Hepatocyte (in vitro differentiated cells): ENCODE results near the gene ANKS1B. TPM values are rescaled to one million over a fixed set of nuclear protein-coding genes. Genes with fewer than 3 reads are reported as not detected.

Source experiments
- DNase-seq: peaks from one replicate; pipeline ENCODE4 v3.0.0-alpha.2; 2016; ENCODE audit warnings: low spot score
- H2AFZ ChIP-seq: fragments of 200-600 bp; sonication (generic); 2 replicates; pipeline ENCODE4 v1.6.0; 2016; ENCODE audit warnings: antibody characterized with exemption, mild to moderate bottlenecking
- H3K27ac ChIP-seq: fragments of 200-600 bp; sonication (generic); 2 replicates; pipeline ENCODE4 v1.5.1; 2016; ENCODE audit warnings: mild to moderate bottlenecking
- H3K27me3 ChIP-seq: fragments of 200-600 bp; sonication (generic); 2 replicates; pipeline ENCODE4 v1.6.1; 2016
- H3K36me3 ChIP-seq: fragments of 200-600 bp; sonication (generic); replicated peaks from 2 replicates; pipeline ENCODE4 v1.5.1; 2016; ENCODE audit warnings: low read depth; ENCODE audit not compliant: insufficient read depth
- H3K4me1 ChIP-seq: fragments of 200-600 bp; sonication (generic); 2 replicates; pipeline ENCODE4 v1.5.1; 2016; ENCODE audit warnings: mild to moderate bottlenecking, moderate library complexity; ENCODE audit not compliant: insufficient read depth
- H3K4me2 ChIP-seq: fragments of 200-600 bp; sonication (generic); 2 replicates; pipeline ENCODE4 v1.6.0; 2016
- H3K4me3 ChIP-seq: fragments of 200-600 bp; sonication (generic); 2 replicates; pipeline ENCODE4 v1.5.1; 2016; ENCODE audit warnings: mild to moderate bottlenecking
- H3K79me2 ChIP-seq: fragments of 200-600 bp; sonication (generic); 2 replicates; pipeline ENCODE4 v1.6.0; 2017; ENCODE audit warnings: mild to moderate bottlenecking
- H3K9me2 ChIP-seq: fragments of 200-600 bp; sonication (generic); replicated peaks from 2 replicates; pipeline ENCODE4 v1.6.0; 2017; ENCODE audit warnings: mild to moderate bottlenecking; ENCODE audit not compliant: insufficient read depth
- H3K9me3 ChIP-seq: fragments of 200-600 bp; sonication (generic); 2 replicates; pipeline ENCODE4 v1.5.1; 2016; ENCODE audit warnings: low read depth, mild to moderate bottlenecking
- H4K20me1 ChIP-seq: fragments of 200-600 bp; sonication (generic); 2 replicates; pipeline ENCODE4 v1.6.0; 2016; ENCODE audit warnings: mild to moderate bottlenecking; ENCODE audit not compliant: insufficient read depth, poor library complexity, severe bottlenecking
- EZH2 ChIP-seq: fragments of 200-600 bp; sonication (generic); IDR thresholded peaks from 2 replicates; pipeline ENCODE4 v1.6.1; 2016; ENCODE audit warnings: antibody characterized with exemption, mild to moderate bottlenecking, borderline replicate concordance
- EZH2phosphoT487 ChIP-seq: fragments of 200-600 bp; sonication (generic); IDR thresholded peaks from one replicate; pipeline ENCODE4 v1.6.1; 2018; ENCODE audit warnings: antibody characterized with exemption, mild to moderate bottlenecking, low read depth, moderate library complexity; ENCODE audit not compliant: unreplicated experiment, severe bottlenecking
- WGBS: methylation state at CpG from one replicate; pipeline ENCODE4 v1.1.6; 2016; ENCODE audit warnings: low lambda C conversion rate; ENCODE audit errors: missing lambda C conversion rate; 5-methylcytosine and 5-hydroxymethylcytosine counted together
- polyA plus RNA-seq: library from polyadenylated mRNA; unstranded; fragments of >200 nt; fragmentation: Nextera tagmentation; extraction: Ambion mirVana; gene quantifications from 2 replicates; pipeline ENCODE4 v1.2.1, GENCODE V29; 2016
- total RNA-seq: library from RNA; depleted of rRNA; stranded (reverse); fragments of >200 nt; gene quantifications from 2 replicates; pipeline ENCODE4 v1.2.3, GENCODE V29; 2014
- TF ChIP-seq, protein P1 (sequence below): fragments of 200-600 bp; sonication (generic); IDR thresholded peaks from 2 replicates; pipeline ENCODE4 v1.5.1; 2016; ENCODE audit warnings: antibody characterized with exemption, mild to moderate bottlenecking; ENCODE audit not compliant: poor library complexity

ANKS1B gene
- total and polyA plus RNA-seq, 2 experiments from 2014 or later: 1.6 to 2.2 TPM

GRCh38 chr12:99024191-99024590 lies 960.5 kb downstream of the ANKS1B start:
- Histone ChIP-seq H3K79me2 (no peaks in the 10 kb centered on the region), H2AFZ (no peak overlapping the region), H3K27ac (no peak overlapping the region), H3K4me3 (no peak overlapping the region), H3K27me3 (no peaks in the 10 kb centered on the region), H3K4me1 (no peaks in the 10 kb centered on the region), H3K9me2 (no peaks in the 10 kb centered on the region), H3K4me2 (no peak overlapping the region), H4K20me1 (no peaks in the 10 kb centered on the region), H3K9me3 (no peaks in the 10 kb centered on the region), H3K36me3 (no peaks in the 10 kb centered on the region)
- TF ChIP-seq EZH2phosphoT487: no peak
- TF ChIP-seq, protein P1, sequence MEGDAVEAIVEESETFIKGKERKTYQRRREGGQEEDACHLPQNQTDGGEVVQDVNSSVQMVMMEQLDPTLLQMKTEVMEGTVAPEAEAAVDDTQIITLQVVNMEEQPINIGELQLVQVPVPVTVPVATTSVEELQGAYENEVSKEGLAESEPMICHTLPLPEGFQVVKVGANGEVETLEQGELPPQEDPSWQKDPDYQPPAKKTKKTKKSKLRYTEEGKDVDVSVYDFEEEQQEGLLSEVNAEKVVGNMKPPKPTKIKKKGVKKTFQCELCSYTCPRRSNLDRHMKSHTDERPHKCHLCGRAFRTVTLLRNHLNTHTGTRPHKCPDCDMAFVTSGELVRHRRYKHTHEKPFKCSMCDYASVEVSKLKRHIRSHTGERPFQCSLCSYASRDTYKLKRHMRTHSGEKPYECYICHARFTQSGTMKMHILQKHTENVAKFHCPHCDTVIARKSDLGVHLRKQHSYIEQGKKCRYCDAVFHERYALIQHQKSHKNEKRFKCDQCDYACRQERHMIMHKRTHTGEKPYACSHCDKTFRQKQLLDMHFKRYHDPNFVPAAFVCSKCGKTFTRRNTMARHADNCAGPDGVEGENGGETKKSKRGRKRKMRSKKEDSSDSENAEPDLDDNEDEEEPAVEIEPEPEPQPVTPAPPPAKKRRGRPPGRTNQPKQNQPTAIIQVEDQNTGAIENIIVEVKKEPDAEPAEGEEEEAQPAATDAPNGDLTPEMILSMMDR: no peak
- no peak for DNase-seq

GRCh38 chr12:99020871-99021270 lies 963.9 kb downstream of the ANKS1B start:
- TF ChIP-seq EZH2 (no peak), EZH2phosphoT487 (no peak)
- TF ChIP-seq, protein P1: no peak
- Histone ChIP-seq H3K4me2 (no peak overlapping the region), H3K9me3 (no peaks in the 10 kb centered on the region), H3K27me3 (no peaks in the 10 kb centered on the region), H3K79me2 (no peaks in the 10 kb centered on the region), H4K20me1 (no peaks in the 10 kb centered on the region), H2AFZ (no peak overlapping the region), H3K27ac (no peak overlapping the region), H3K36me3 (no peaks in the 10 kb centered on the region), H3K4me1 (no peaks in the 10 kb centered on the region), H3K4me3 (no peak overlapping the region), H3K9me2 (no peaks in the 10 kb centered on the region)
- 82% methylated on average over 1 of the region's 1 CpG for WGBS
- no peak for DNase-seq

DNA sequence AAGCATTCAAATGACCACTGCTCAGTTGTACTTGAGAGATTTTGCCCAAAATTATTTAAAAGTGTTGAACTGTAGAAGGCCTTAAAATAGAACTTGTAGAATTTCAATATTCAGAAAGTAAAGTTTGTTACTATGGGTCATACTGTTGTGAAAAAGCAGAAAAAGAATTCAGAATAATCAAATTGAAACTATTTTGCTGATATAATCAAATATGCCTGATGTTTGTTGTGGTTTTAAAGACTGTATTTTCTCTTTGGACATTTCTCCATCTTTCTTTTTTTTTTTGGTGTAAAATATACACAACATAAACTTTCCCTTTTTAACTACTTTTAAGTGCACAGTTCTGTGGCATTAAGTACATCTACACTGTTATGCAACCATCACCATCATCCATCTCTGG lies 964.9 kb downstream of the ANKS1B start:
- Histone ChIP-seq H2AFZ (no peak overlapping the region), H3K79me2 (no peaks in the 10 kb centered on the region), H3K4me2 (no peak overlapping the region), H3K4me1 (no peaks in the 10 kb centered on the region), H3K27ac (no peak overlapping the region), H3K9me2 (no peaks in the 10 kb centered on the region), H3K27me3 (no peaks in the 10 kb centered on the region), H3K9me3 (no peaks in the 10 kb centered on the region), H4K20me1 (no peaks in the 10 kb centered on the region), H3K36me3 (no peaks in the 10 kb centered on the region), H3K4me3 (no peak overlapping the region)
- no peak for DNase-seq
- TF ChIP-seq EZH2phosphoT487 (no peak), EZH2 (no peak)
- TF ChIP-seq, protein P1: no peak

DNA sequence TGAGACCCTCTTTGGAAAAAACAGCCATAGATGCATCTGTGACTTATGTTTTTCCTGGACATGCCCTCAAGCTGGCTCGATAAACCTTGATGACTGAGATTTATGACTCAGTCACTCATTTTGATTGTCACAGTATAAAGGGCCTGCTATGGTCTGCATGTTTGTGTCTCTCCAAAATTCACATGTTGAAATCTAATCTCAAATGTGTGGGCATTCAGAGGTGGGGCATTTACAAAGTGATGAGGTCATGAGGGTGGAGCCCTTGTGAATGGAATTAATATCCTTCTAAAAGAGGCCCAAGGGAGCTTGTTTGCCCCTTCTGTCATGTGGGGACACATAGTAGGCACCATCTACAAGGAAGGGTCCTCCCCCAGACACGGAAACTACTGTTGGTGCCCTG lies 966.8 kb downstream of the ANKS1B start:
- Histone ChIP-seq H2AFZ (no peak overlapping the region), H3K4me2 (no peak overlapping the region), H3K27ac (no peak overlapping the region), H3K27me3 (no peaks in the 10 kb centered on the region), H3K9me3 (no peaks in the 10 kb centered on the region), H3K4me3 (no peak overlapping the region), H4K20me1 (no peaks in the 10 kb centered on the region), H3K79me2 (no peaks in the 10 kb centered on the region), H3K4me1 (no peaks in the 10 kb centered on the region), H3K36me3 (no peaks in the 10 kb centered on the region), H3K9me2 (no peaks in the 10 kb centered on the region)
- TF ChIP-seq EZH2phosphoT487 (no peak), EZH2 (no peak)
- TF ChIP-seq, protein P1: no peak
- no peak for DNase-seq
- WGBS: 90% methylated on average over 2 of the region's 2 CpGs
